LNCaP clone FGC (cell line): ENCODE data around the gene ATP5F1D.

Experiments used
- DNase-seq: peaks from one replicate; pipeline ENCODE4 v3.0.0-alpha.2; 2011; ENCODE audit warnings: low read depth
- H3K4me3 ChIP-seq: 2 replicates; pipeline ENCODE4 v1.5.1; 2011; ENCODE audit warnings: mild to moderate bottlenecking, low read depth, low read length, control low read depth
- TF ChIP-seq, protein P1 (sequence below): IDR thresholded peaks from 2 replicates; pipeline ENCODE4 v1.5.1; 2012; ENCODE audit warnings: mild to moderate bottlenecking; ENCODE audit not compliant: control insufficient read depth, insufficient read depth; ENCODE audit errors: extremely low read depth

The ATP5F1D gene

DNA sequence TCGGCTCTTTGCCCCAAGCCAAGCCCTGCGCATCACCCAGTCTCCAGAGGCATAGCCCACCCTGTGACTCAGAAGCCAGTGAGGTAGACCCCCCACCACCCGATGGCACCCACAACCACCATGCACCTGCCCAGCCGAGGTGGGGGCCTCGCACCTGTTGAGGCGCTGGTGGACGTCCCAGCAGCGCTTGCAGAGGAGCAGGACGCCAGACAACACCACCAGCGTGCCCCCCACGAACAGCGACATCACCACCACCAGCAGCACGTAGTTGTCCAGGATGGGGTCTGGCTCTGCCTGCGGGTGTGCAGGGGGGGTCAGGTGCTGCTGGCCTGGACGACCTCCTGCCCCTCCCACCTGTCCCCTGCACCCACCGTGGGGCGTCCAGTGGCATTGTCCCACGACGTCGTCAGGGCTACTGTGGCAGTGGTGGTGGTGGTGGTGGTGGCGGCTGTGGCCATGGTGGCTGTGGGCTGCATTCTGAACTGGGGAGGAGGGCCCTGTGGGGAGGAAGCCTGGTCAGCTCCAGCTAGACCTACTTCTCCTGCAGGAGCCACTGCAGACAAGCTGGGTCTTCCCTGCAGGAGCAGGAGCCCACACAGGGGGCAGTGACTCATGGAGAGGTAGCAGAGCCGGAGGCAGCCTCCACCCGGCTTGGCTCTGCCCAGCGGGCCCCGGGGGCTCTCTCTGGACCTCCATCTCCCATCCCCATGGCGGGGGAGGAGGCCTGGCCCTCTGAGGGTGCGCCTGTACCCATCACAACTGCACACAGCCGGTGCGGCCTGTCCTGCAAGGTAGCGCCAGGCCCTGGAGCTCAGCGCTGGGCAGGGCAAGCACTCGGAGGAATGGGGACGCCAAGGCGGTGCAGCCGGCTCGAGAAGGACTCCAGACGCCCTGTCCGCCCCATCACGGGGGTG is 5.7 kb upstream of the ATP5F1D start:
- TF ChIP-seq, protein P1, sequence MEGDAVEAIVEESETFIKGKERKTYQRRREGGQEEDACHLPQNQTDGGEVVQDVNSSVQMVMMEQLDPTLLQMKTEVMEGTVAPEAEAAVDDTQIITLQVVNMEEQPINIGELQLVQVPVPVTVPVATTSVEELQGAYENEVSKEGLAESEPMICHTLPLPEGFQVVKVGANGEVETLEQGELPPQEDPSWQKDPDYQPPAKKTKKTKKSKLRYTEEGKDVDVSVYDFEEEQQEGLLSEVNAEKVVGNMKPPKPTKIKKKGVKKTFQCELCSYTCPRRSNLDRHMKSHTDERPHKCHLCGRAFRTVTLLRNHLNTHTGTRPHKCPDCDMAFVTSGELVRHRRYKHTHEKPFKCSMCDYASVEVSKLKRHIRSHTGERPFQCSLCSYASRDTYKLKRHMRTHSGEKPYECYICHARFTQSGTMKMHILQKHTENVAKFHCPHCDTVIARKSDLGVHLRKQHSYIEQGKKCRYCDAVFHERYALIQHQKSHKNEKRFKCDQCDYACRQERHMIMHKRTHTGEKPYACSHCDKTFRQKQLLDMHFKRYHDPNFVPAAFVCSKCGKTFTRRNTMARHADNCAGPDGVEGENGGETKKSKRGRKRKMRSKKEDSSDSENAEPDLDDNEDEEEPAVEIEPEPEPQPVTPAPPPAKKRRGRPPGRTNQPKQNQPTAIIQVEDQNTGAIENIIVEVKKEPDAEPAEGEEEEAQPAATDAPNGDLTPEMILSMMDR, result no peak
- no peak for DNase-seq
- no peak overlapping the region for H3K4me3 ChIP-seq

DNA sequence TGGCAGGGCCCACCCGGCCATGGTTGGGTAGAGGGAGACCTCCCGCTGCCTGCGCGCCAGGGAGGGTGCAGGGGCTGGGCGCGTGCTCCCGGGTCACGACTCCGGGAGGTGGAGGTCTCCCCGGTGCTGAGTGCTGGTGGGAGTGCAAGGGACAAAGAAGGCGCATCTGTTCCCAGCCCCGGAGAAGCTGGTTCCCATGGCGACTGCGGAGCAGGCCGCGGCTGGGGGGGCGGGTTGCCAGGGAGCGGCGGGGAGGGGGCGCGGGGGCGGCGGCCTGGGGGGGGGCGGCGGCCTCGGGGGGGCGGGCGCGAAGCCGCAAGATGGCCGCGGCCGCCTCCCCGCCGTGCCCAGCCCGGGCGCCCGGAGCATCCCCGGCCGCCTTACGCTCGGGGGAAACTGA is 5.0 kb upstream of the ATP5F1D start:
- no peak for DNase-seq
- H3K4me3 ChIP-seq, result peak overlapping the region; percentile 61
- TF ChIP-seq, protein P1, result no peak

DNA sequence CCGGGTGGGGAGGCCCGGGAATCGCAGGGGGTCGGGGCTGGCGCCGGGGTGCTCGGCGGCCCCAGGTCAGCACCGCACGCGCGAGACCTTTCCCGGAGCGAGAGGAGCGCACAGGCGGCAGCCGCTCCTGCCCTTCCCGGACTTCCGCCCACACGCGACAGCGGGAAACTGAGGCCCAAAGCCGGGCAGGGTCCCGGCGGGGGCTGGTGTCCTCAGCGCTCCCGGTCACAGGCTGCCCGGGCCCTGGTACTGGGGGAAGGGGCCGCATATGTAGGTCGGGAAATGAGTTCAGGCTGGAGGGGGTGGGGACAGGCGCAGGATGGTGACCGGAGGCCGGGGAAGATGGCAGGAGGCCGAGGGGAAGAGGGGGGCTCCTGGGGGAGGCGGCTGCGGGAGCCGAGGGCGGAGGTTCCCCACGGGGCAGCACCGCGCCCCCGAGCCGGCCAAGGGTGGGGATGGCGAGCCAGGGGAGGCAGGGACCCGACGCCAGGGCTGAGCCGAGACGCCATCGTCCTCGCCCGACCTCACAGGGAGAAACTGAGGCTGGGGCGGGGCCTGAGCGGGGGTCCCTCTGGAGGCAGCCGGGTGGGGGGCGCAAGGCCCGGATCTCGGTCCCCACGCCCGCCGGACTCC is 4.4 kb upstream of the ATP5F1D start:
- no peak for DNase-seq
- TF ChIP-seq, protein P1, result no peak
- peak overlapping the region; percentile 61 for H3K4me3 ChIP-seq

DNA sequence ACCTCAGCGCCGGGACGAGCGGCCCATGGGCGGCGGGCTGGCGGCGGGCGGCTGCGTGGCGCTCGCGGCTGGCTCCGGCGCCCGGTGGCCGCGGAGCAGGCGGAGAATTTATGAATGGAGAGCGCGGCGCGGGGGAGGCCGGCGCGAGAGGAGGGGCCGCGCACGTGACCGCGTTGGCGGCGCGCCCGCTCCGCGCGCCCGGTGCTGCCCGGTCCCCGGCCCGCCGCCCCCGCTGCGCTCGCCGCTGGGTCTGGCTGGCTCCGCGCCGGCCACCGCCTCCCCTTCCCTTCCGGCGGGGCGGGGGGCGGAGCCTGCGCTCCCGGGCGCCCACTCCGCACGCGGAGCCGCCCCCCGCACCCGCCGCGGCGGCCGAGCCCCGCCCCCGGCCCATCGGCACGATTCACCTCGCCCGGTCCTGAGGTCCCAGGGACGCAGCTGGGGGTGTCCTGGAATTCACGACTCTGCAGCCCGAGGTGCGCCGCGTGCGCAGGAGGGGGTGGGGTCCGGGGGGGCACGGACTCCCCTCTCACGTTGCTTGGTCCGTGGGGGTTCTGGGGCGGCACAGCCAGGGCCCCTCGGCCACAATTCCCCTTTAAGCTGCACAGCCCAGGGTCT is 3.7 kb upstream of the ATP5F1D start, which contains the start of gene CBARP:
Gene CBARP, minus strand, starts transcription at position 252 of the 615 bp plus-strand sequence. CDS start 1,905 bp downstream, outside the sequence.
- DNase-seq, result no peak
- peak within 1 kb of the TSS; percentile 61 for H3K4me3 ChIP-seq
- TF ChIP-seq, protein P1, result no peak

DNA sequence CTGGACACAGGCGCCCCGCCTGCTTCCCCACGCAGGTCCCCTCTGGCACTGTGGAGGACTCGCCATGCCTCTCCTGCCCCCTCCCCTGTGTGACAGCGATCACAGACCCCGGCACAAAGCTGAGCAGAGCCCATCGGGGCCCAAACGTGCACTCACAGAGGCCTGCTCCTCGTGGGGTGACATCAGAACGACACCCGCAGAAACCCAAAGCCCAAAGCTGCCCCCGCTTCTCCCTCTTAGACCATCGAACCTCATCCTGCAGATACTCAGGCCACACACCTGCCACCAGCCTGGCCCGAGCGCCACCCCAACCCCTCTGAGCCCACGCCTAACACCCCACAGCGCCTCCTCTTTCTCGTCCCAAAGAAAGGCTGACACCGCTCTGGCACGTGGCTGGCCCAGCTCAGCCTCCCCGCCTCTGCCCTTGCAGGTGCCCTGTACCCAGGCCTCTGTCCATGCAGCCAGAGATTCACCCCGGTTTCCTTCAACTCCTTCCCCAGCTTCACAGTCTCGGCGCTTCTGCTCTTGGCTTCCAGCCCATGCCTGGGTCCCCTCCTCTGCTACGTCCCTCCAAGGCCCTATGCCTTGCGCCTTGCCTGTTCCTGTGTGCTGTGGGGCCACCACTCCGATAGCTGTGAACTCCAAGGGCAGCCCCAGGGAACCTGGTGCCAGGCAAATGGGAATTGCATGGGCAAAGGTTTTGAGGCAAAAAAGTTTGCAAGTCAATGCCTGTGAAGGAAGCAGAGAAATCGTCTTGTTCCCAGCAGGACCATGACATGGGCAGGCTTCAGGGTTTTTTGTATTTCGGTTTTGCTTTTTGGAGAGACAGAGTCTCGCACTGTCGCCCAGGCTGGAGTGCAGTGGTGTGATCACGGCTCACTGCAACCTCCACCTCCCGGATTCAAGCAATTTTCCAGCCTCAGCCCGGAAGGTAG is 2.9 kb upstream of the ATP5F1D start:
- TF ChIP-seq, protein P1, result no peak
- peak overlapping the region; percentile 23; the same call in 1 of the 2 replicates for H3K4me3 ChIP-seq
- no peak for DNase-seq

DNA sequence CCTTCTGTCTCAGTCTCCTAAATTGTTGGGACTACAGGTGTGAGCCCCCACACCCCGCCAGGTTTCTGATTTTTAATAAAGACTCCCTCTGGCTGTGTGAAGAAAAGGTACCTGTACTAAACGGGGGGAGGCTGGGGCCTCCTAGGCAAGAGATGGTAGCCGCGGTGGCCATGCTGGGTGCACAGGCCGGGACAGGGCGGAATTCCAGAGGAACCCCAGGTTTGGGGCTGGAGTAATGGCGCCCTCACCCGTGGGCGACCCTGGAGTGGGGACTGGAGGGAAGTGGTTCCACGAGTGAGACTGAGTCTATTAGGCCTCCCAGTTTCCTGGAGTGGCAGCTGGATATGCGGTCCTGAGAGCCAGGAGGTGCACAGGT is 2.1 kb upstream of the ATP5F1D start:
- TF ChIP-seq, protein P1, result no peak
- H3K4me3 ChIP-seq, result no peak overlapping the region
- DNase-seq, result no peak
